BJ (cell line): ENCODE measurements around the gene IRF6. TPM values are rescaled to one million over a fixed set of nuclear protein-coding genes. Genes with fewer than 3 reads are reported as not detected.

ENCODE experiments used
- CTCF ChIA-PET: fragments of 350-600 bp; formaldehyde crosslinking; extraction: SDS; loops from one replicate; lab custom pipeline; 2021; ENCODE audit warnings: antibody characterized with exemption, inconsistent platforms; lab: Yijun Ruan, JAX
- POLR2A ChIA-PET: fragments of 300-600 bp; sonication (Branson Sonifier 250); formaldehyde crosslinking; extraction: SDS; loops from one replicate; lab custom pipeline; 2021; ENCODE audit warnings: antibody characterized with exemption; lab: Charles Lee
- DNase-seq: peaks from one replicate; pipeline ENCODE4 v3.0.0-alpha.2; 2011; ENCODE audit warnings: low read depth
- H3K27me3 ChIP-seq: 2 replicates; pipeline ENCODE4 v1.6.0; 2011; ENCODE audit warnings: low read length; ENCODE audit not compliant: control insufficient read depth, insufficient read depth
- H3K36me3 ChIP-seq: 2 replicates; pipeline ENCODE4 v1.5.1; 2011; ENCODE audit warnings: low read length; ENCODE audit not compliant: control insufficient read depth, insufficient read depth
- H3K4me3 ChIP-seq: 2 replicates; pipeline ENCODE4 v1.5.1; 2011; ENCODE audit warnings: low read depth, mild to moderate bottlenecking, control low read depth, low read length
- polyA minus RNA-seq: library from RNA; depleted of rRNA, polyadenylated mRNA; stranded (reverse); fragments of >200 nt; gene quantifications from 2 replicates; pipeline ENCODE4 v1.2.3, GENCODE V29; 2011; rRNA and poly(A)+ RNA removed
- polyA plus RNA-seq: library from polyadenylated mRNA; depleted of rRNA; stranded (reverse); fragments of >200 nt; gene quantifications from 2 replicates; pipeline ENCODE4 v1.2.3, GENCODE V29; 2011; rRNA removed
- TF ChIP-seq, protein P1 (sequence below): IDR thresholded peaks from 2 replicates; pipeline ENCODE4 v1.5.1; 2011; ENCODE audit warnings: low read depth, mild to moderate bottlenecking, control low read depth, inconsistent platforms, low read length, moderate library complexity; ENCODE audit not compliant: insufficient read depth

IRF6 gene
- polyA plus RNA-seq (0.94 and 1.7 TPM in 2 replicates), polyA minus RNA-seq (1.5 and 2.1 TPM in 2 replicates)

DNA sequence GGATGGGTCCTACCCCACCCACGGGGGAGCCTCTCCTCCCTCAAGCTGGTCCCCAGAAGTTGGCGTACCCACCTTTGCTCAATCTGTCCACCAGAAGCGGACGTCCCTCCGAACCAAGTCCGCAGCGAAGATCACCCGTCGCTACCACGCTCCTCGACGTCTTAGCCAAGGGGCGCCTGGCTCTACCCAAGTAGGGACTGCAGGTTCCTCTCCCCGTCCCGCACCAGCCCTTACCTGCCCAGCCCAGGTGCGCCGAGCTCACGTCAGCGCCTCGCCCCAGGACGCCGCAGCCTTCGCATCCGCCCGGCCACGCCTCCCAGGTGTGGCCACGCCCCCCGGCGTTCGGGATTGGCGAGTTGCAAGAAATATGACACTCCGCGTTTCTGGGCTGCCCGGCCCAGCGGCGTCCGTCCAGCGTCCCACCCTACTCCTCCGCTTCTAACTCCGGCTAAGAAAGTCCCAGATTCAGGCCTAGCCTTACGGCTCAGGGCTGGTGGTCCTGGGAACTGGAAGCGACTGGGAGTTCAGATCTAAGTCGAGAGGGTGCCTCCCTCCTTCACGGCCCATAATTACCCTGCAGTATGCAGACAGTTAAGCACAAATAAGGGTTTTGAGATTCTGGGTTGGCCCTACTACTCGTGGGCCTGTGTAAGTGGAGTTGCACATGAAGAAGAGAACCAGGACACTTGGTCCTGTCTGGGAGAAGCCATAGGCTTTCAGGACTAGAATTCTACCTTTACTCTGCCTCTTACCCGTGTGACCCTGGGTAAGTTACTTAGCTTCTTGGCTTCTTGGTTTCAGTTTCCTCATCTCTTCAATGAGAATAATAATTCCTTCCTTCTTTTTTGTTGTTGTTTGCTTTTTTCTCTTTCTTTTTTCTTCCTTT, at the start of gene IRF6:
Gene IRF6, minus strand, starts transcription at position 268 of the 886 bp plus-strand sequence. CDS start 4,729 bp downstream, outside the sequence.
- no peak for DNase-seq
- CTCF ChIA-PET: interaction anchor here (1.9 kb wide), 1 partner anchor 17 kb away, joined by 7 read pairs; no protein-coding TSS in a partner anchor
- POLR2A ChIA-PET: no interaction called here
- no peaks in the 10 kb centered on the region for H3K36me3 ChIP-seq
- TF ChIP-seq, protein P1, sequence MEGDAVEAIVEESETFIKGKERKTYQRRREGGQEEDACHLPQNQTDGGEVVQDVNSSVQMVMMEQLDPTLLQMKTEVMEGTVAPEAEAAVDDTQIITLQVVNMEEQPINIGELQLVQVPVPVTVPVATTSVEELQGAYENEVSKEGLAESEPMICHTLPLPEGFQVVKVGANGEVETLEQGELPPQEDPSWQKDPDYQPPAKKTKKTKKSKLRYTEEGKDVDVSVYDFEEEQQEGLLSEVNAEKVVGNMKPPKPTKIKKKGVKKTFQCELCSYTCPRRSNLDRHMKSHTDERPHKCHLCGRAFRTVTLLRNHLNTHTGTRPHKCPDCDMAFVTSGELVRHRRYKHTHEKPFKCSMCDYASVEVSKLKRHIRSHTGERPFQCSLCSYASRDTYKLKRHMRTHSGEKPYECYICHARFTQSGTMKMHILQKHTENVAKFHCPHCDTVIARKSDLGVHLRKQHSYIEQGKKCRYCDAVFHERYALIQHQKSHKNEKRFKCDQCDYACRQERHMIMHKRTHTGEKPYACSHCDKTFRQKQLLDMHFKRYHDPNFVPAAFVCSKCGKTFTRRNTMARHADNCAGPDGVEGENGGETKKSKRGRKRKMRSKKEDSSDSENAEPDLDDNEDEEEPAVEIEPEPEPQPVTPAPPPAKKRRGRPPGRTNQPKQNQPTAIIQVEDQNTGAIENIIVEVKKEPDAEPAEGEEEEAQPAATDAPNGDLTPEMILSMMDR: no peak
- H3K4me3 ChIP-seq: peak within 1 kb of the TSS; percentile 30
- no peaks in the 10 kb centered on the region; the same call in 1 of the 2 replicates for H3K27me3 ChIP-seq

DNA sequence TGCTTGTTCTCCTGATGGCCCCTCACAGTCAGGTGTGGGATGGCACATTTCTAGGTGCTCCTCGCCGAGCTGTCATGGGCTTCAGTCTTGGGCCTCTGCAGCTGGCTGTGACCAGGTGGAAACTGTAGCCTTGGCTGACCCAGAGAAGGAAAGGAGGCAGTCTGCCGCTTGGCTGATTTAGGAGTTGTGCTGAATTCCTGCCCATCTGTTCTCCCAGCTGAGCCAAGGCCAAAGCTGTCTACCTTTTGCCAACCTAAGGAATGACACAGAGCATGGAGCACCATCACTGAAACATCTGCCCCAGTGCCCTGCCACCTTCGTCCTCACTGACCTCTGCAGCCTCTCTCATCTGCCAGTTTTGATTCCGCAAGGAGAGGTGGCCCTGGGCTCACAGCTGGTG, 49.7 kb upstream of the IRF6 start:
- TF ChIP-seq, protein P1: no peak
- Histone ChIP-seq H3K27me3 (no peaks in the 10 kb centered on the region), H3K4me3 (no peak overlapping the region), H3K36me3 (peaks cover 7% of the 10 kb centered on the region)
- ChIA-PET POLR2A (no interaction called here), CTCF (interaction anchor here (0.7 to 3.7 kb wide), 5 partner anchors 9 to 134 kb away, joined by 3 to 17 read pairs (median 10); partner anchors contain the start of gene UTP25)
- no peak for DNase-seq

- POLR2A ChIA-PET: no interaction called here
- CTCF ChIA-PET: interaction anchor here (1.2 to 3.7 kb wide), 6 partner anchors 8 to 134 kb away, joined by 5 to 17 read pairs (median 8); partner anchors contain the start of gene UTP25
- TF ChIP-seq, protein P1: no peak
Measured at GRCh38 chr1:209855006-209855405, 49.1 kb upstream of the IRF6 start.

DNA sequence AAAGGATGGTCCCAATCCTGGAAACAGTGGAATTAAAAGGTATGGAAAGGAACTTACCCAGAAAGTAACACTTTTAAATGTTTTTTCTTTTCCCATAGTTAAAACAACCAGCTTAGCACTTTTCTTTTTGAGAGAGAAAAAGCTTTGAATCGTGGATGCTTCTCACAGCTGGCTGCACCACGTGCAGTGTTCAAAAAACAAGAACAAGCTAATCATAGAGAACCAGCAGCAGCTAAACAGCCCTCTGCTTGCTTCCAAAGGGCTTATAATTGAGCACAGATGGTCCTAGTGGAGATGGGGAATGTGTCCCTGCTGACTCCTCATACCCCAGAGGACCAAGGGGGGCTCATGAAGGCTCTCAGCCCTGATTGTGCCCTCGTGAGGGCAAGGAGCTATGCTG, 48.3 kb upstream of the IRF6 start:
- ChIA-PET CTCF (interaction anchor here (0.6 to 2.7 kb wide), 6 partner anchors 9 to 38 kb away, joined by 3 to 11 read pairs (median 4); partner anchors contain the start of gene UTP25), POLR2A (interaction anchor here (0.6 kb wide), 1 partner anchor 17 kb away, joined by 3 read pairs; no protein-coding TSS in a partner anchor)
- TF ChIP-seq, protein P1: no peak
- Histone ChIP-seq H3K4me3 (no peak overlapping the region), H3K36me3 (peaks cover 7% of the 10 kb centered on the region), H3K27me3 (no peaks in the 10 kb centered on the region)
- DNase-seq: no peak

More at GRCh38 chr1:209855006-209855405, 49.1 kb upstream of the IRF6 start:
- Histone ChIP-seq H3K27me3 (no peaks in the 10 kb centered on the region), H3K4me3 (no peak overlapping the region), H3K36me3 (peaks cover 7% of the 10 kb centered on the region)
- DNase-seq: no peak

DNA sequence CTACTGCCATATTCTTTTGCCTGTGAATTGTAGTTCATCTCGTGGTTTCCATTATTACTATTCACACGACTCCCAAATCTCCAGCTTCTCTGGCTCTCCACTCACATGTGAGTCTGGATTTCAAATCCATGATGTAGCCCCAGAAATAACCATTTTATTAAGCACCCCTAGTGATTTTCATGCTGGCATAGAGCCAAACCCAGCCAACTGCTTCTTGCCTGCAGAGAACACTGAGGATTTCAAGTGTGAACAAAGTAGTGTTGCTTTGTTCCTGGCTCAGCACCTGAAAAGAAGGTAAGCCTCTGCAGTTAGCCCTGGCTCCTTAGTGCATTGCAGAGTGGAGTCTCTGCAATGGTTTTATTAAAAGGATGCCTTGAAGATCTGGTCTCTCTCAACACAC, 47.7 kb upstream of the IRF6 start:
- H3K27me3 ChIP-seq: no peaks in the 10 kb centered on the region
- ChIA-PET POLR2A (interaction anchor here (0.5 to 0.6 kb wide), 2 partner anchors 17 to 23 kb away, joined by 3 to 8 read pairs; no protein-coding TSS in a partner anchor), CTCF (interaction anchor here (1.5 to 2.7 kb wide), 5 partner anchors 10 to 31 kb away, joined by 3 to 11 read pairs (median 5); partner anchors contain the start of gene UTP25)
- no peak overlapping the region for H3K4me3 ChIP-seq
- peaks cover 7% of the 10 kb centered on the region for H3K36me3 ChIP-seq
- no peak for DNase-seq
- TF ChIP-seq, protein P1: no peak
